GM12865 (cell line): Measurements from ENCODE around the gene COL27A1.
"Not testable (repeated sequence)": the region's sequence is repeated elsewhere in the genome, so short reads cannot be mapped to it uniquely, and the experiment has no call there.

Source experiments
- DNase-seq: peaks from one replicate; pipeline ENCODE4 v3.0.0; 2010; ENCODE audit warnings: low read depth
- H3K4me3 ChIP-seq: 2 replicates; pipeline ENCODE4 v1.5.1; 2011; ENCODE audit warnings: mild to moderate bottlenecking, low read depth, low read length, control low read depth
- CTCF ChIP-seq: IDR thresholded peaks from 2 replicates; pipeline ENCODE4 v1.5.1; 2011; ENCODE audit warnings: low read length, control low read depth, low read depth, inconsistent platforms; ENCODE audit not compliant: insufficient read depth; ENCODE audit errors: missing control alignments

The COL27A1 gene

GRCh38 chr9:114187827-114188226, 32.5 kb downstream of the COL27A1 start:
- no peak overlapping the region for H3K4me3 ChIP-seq
- no peak for DNase-seq
- no peak for TF ChIP-seq CTCF

- H3K4me3 ChIP-seq = no peak overlapping the region
- no peak for DNase-seq
- no peak for TF ChIP-seq CTCF
Measured at GRCh38 chr9:114189823-114190562, 34.7 kb downstream of the COL27A1 start.

- no peak for DNase-seq
- TF ChIP-seq CTCF = no peak
- no peak overlapping the region for H3K4me3 ChIP-seq
Measured at GRCh38 chr9:114190563-114190905, 35.2 kb downstream of the COL27A1 start.

DNA sequence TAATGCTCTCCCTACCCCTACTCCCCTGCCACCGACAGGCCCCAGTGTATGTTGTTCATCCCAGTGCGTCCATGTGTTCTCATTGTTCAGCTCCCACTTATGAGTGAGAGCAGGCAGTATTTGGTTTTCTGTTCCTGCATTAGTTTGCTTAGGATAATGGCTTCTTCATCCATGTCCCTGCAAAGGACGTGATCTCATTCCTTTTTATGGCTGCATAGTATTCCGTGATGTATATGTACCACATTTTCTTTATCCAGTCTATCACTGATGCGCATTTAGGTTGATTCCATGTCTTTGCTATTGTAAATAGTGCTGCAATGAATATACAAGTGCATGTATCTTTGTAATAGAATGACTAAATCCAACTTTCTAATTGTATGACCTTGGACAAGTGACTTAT, 36.1 kb downstream of the COL27A1 start:
- not testable (repeated sequence) for DNase-seq

DNA sequence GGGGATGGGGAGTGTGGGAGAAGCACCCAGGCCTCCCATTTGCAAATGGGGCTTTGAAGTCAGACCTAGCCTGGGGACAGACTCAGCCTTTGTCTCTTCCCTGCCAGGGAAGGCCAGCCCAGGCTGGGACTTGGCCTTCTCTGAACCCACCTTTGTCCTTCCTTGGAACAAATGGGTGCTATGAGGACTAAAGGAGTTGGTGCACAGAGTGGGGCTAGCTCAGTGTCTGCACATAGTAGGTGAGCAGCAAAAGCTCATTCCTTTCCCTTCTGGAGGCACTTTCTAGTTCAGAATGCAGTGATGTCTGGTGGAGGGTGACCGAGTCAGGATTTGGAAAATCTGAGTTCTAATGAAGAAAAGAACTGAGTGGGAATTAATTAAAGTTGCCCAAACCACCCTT, 37.2 kb downstream of the COL27A1 start:
- no peak for DNase-seq
- H3K4me3 ChIP-seq = no peak overlapping the region
- no peak for TF ChIP-seq CTCF

More for the DNA sequence above, 36.1 kb downstream of the COL27A1 start:
- not testable (repeated sequence) for H3K4me3 ChIP-seq

GRCh38 chr9:114193090-114193489, 37.8 kb downstream of the COL27A1 start:
- TF ChIP-seq CTCF = no peak
- no peak overlapping the region for H3K4me3 ChIP-seq
- DNase-seq = no peak

GRCh38 chr9:114196117-114196516, 40.8 kb downstream of the COL27A1 start:
- TF ChIP-seq CTCF = no peak
- DNase-seq = no peak
- H3K4me3 ChIP-seq = no peak overlapping the region
